Natural killer cell (primary cell): ENCODE results near the gene WT1. TPM values are rescaled to one million over a fixed set of nuclear protein-coding genes. Genes with fewer than 3 reads are reported as not detected.

Source experiments
- ATAC-seq, 3 donors: fragments of 150-1000 bp in 2 of 3; fragments of 200-7000 bp in 1 of 3; cut with Tn5 transposase; 1 replicate in 1 of 3; 2 replicates in 2 of 3; pipeline ENCODE4 v1.10.0; 2021; ENCODE audit warnings: mild to moderate bottlenecking in 2 of 3, moderate library complexity in 2 of 3
- DNase-seq, 2 donors: peaks; one replicate each; pipeline versions ENCODE4 v3.0.0 to v3.0.0-alpha.2; 2013 to 2021; ENCODE audit warnings: mixed read lengths in 1 of 2
- H3K27ac ChIP-seq: one replicate; pipeline ENCODE4 v1.5.1; 2013; ENCODE audit warnings: mild to moderate bottlenecking, low read length
- H3K27me3 ChIP-seq: one replicate; pipeline ENCODE4 v1.6.1; 2013; ENCODE audit warnings: low read length; ENCODE audit not compliant: control insufficient read depth, insufficient read depth
- H3K36me3 ChIP-seq: one replicate; pipeline ENCODE4 v1.6.1; 2013; ENCODE audit warnings: low read length; ENCODE audit not compliant: control insufficient read depth, insufficient read depth
- H3K4me1 ChIP-seq: one replicate; pipeline ENCODE4 v1.6.1; 2013; ENCODE audit warnings: low read length; ENCODE audit not compliant: control insufficient read depth, insufficient read depth
- H3K4me3 ChIP-seq: one replicate; pipeline ENCODE4 v1.5.1; 2013; ENCODE audit warnings: low read length
- H3K9me3 ChIP-seq: one replicate; pipeline ENCODE4 v1.6.1; 2013; ENCODE audit warnings: low read length; ENCODE audit not compliant: control insufficient read depth, insufficient read depth
- H3K27ac Mint-ChIP-seq, 2 donors: one replicate each; pipeline ENCODE4 v1.8.0; 2022; ENCODE audit warnings: mild to moderate bottlenecking in 2 of 2, mixed read lengths in 2 of 2, moderate library complexity in 1 of 2
- H3K27me3 Mint-ChIP-seq, 2 donors: one replicate each; pipeline ENCODE4 v1.8.0; 2022; ENCODE audit warnings: low read depth in 2 of 2, mixed read lengths in 2 of 2
- H3K36me3 Mint-ChIP-seq: one replicate; pipeline ENCODE4 v1.8.0; 2022; ENCODE audit warnings: mixed read lengths
- H3K4me1 Mint-ChIP-seq, 2 donors: one replicate each; pipeline ENCODE4 v1.8.0; 2022; ENCODE audit warnings: mixed read lengths in 2 of 2
- H3K4me3 Mint-ChIP-seq: one replicate; pipeline ENCODE4 v1.8.0; 2022; ENCODE audit warnings: mild to moderate bottlenecking, moderate library complexity, mixed read lengths
- H3K9me3 Mint-ChIP-seq, 2 donors: one replicate each; pipeline ENCODE4 v1.8.0; 2022; ENCODE audit warnings: mixed read lengths in 2 of 2
- CTCF ChIP-seq: fragments of 200-600 bp; IDR thresholded peaks from one replicate; pipeline ENCODE4 v1.8.0; 2022; ENCODE audit warnings: antibody characterized with exemption
- WGBS: methylation state at CpG from one replicate; pipeline ENCODE4 v1.1.7; 2013; ENCODE audit warnings: missing lambda C conversion rate; ENCODE audit not compliant: insufficient coverage; 5-methylcytosine and 5-hydroxymethylcytosine counted together
- intact Hi-C: fragments of 100-400 bp; cut with micrococcal nuclease; formaldehyde crosslinking; loops from one replicate; pipeline ENCODE4 v1.14.2; 2022
- total RNA-seq, 4 donors: library from RNA; stranded (reverse); fragments of 120-200 nt in 1 of 4; gene quantifications; one replicate each; pipeline versions ENCODE4 v1.2.3 to v1.2.4, GENCODE V29; 2013 to 2022

The WT1 gene
- total RNA-seq, 3 donors from 2014 or later (not counting 1 experiment from before 2014, with no cell fraction given) = not detected

- Histone ChIP-seq H3K4me1 (no peaks in the 10 kb centered on the region), H3K4me3 (no peak overlapping the region), H3K27me3 (no peaks in the 10 kb centered on the region), H3K27ac (no peak overlapping the region), H3K36me3 (no peaks in the 10 kb centered on the region), H3K9me3 (no peaks in the 10 kb centered on the region)
- TF ChIP-seq CTCF = no peak
- H3K4me1 Mint-ChIP-seq = no peaks in the 10 kb centered on the region
- no peak for ATAC-seq
- intact Hi-C loops = no loop called here
- no peak for DNase-seq
- peaks cover 8 to 13% of the 10 kb centered on the region in 2 donors for H3K27me3 Mint-ChIP-seq
- no peak overlapping the region for H3K4me3 Mint-ChIP-seq
- 92% methylated on average over 1 of the region's 4 CpGs for WGBS
- H3K36me3 Mint-ChIP-seq = no peaks in the 10 kb centered on the region
- H3K9me3 Mint-ChIP-seq = no peaks in the 10 kb centered on the region
- H3K27ac Mint-ChIP-seq = no peak overlapping the region
Observed at GRCh38 chr11:32451808-32452207, 16.5 kb upstream of the WT1 start.

DNA sequence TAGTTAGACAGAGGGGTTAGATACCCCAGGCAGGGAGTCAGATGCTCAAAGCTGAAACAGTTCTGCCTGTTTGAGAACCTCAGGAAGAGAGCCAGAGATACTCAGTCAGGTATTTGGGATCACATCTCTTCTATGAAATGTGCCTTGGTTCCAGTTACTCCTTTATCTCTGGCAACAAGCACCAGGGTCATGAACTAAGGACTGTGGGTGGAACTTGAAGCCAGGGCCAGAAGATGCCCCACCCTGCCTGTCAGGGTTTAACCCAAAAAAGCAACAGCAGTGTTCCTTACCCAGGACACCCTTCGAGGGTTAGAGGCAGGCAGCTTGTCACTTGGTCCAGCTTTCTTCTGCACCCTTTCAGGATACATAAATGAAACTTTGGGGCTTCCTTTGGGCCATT lies 15.0 kb upstream of the WT1 start:
- no peak for TF ChIP-seq CTCF
- no peaks in the 10 kb centered on the region for H3K36me3 Mint-ChIP-seq
- WGBS = 93% methylated on average over 1 of the region's 1 CpG
- no peak for DNase-seq
- intact Hi-C loops = no loop called here
- Histone ChIP-seq H3K9me3 (no peaks in the 10 kb centered on the region), H3K36me3 (no peaks in the 10 kb centered on the region), H3K27ac (no peak overlapping the region), H3K27me3 (peaks cover 2% of the 10 kb centered on the region), H3K4me3 (no peak overlapping the region), H3K4me1 (no peaks in the 10 kb centered on the region)
- no peaks in the 10 kb centered on the region for H3K9me3 Mint-ChIP-seq
- peaks cover 8 to 16% of the 10 kb centered on the region in 2 donors for H3K27me3 Mint-ChIP-seq
- H3K27ac Mint-ChIP-seq = no peak overlapping the region
- no peaks in the 10 kb centered on the region for H3K4me1 Mint-ChIP-seq
- no peak for ATAC-seq
- H3K4me3 Mint-ChIP-seq = no peak overlapping the region

DNA sequence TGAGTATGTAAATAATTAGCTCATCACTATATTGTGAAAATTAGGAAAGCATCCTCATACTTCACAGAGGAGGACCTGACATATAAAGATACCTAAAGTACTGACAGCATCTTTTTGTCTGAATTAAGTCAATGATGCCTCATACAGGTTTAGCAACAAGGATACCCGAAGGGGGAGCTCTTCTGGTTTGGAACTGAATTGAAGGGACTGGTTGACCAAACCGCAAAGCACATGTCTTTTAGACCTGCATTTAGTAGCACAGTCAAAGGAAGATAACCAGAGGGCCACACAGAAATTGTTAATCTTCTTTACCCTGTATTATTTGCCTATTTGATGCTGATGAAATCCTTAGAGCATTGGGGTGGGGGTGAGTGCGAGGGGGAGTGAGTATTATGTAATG lies 12.9 kb upstream of the WT1 start:
- no peak overlapping the region for H3K4me3 ChIP-seq
- no peak overlapping the region for H3K27ac Mint-ChIP-seq
- H3K9me3 ChIP-seq = no peaks in the 10 kb centered on the region
- H3K36me3 Mint-ChIP-seq = no peaks in the 10 kb centered on the region
- intact Hi-C loops = no loop called here
- TF ChIP-seq CTCF = no peak
- WGBS = 52% methylated on average over 2 of the region's 3 CpGs
- H3K27ac ChIP-seq = no peak overlapping the region
- no peaks in the 10 kb centered on the region for H3K9me3 Mint-ChIP-seq
- H3K4me1 Mint-ChIP-seq = no peaks in the 10 kb centered on the region
- H3K27me3 ChIP-seq = peaks cover 8% of the 10 kb centered on the region
- no peak for DNase-seq
- ATAC-seq = no peak
- H3K27me3 Mint-ChIP-seq = peaks cover 8 to 16% of the 10 kb centered on the region in 2 donors
- H3K4me1 ChIP-seq = no peaks in the 10 kb centered on the region
- H3K36me3 ChIP-seq = no peaks in the 10 kb centered on the region
- no peak overlapping the region for H3K4me3 Mint-ChIP-seq

- no peaks in the 10 kb centered on the region for H3K9me3 ChIP-seq
- 96% methylated on average over 2 of the region's 2 CpGs for WGBS
- ATAC-seq (no peak), DNase-seq (no peak)
- H3K27me3 ChIP-seq = peaks cover 12% of the 10 kb centered on the region
- intact Hi-C loops = no loop called here
- Mint-ChIP-seq H3K4me3 (no peak overlapping the region), H3K27me3 (peaks cover 14 to 15% of the 10 kb centered on the region in 2 donors), H3K36me3 (no peaks in the 10 kb centered on the region), H3K9me3 (no peaks in the 10 kb centered on the region), H3K4me1 (no peaks in the 10 kb centered on the region), H3K27ac (no peak overlapping the region)
- H3K4me1 ChIP-seq = no peaks in the 10 kb centered on the region
- H3K36me3 ChIP-seq = no peaks in the 10 kb centered on the region
- no peak for TF ChIP-seq CTCF
- H3K4me3 ChIP-seq = no peak overlapping the region
- no peak overlapping the region for H3K27ac ChIP-seq
Observed at GRCh38 chr11:32447252-32447651, 11.9 kb upstream of the WT1 start.
